CD4-positive, alpha-beta T cell (primary cell): ENCODE measurements around the gene ZSCAN5B. TPM values are rescaled to one million over a fixed set of nuclear protein-coding genes. Genes with fewer than 3 reads are reported as not detected.

ENCODE experiments used
- ATAC-seq: fragments of 200-7000 bp; cut with Tn5 transposase; one replicate; pipeline ENCODE4 v1.10.0; 2022; ENCODE audit warnings: mild to moderate bottlenecking; ENCODE audit not compliant: poor library complexity
- CTCF ChIA-PET: fragments of 350-600 bp; sonication (Branson Sonifier 250); formaldehyde crosslinking; loops from one replicate; lab custom pipeline; 2021; ENCODE audit warnings: antibody characterized with exemption, inconsistent platforms; lab: Charles Lee
- POLR2A ChIA-PET: fragments of 350-600 bp; sonication (Branson Sonifier 250); formaldehyde crosslinking; loops from one replicate; lab custom pipeline; 2021; ENCODE audit warnings: antibody characterized with exemption, inconsistent platforms; lab: Charles Lee
- DNase-seq, 14 experiments: peaks; one replicate each; pipeline ENCODE4 v3.0.0-alpha.2; 2013 to 2020; ENCODE audit warnings: mixed read lengths in 2 of 14
- H3K27ac ChIP-seq, 2 donors: one replicate each; pipeline versions ENCODE4 v1.5.1 to v1.7.0; 2013; ENCODE audit warnings: low read length in 2 of 2, low read depth in 1 of 2, mild to moderate bottlenecking in 1 of 2
- H3K27me3 ChIP-seq, 2 experiments: 1 replicate in 1 of 2; 2 replicates in 1 of 2; pipeline versions ENCODE4 v1.6.1 to v1.7.0; 2013; ENCODE audit warnings: low read length in 2 of 2, control low read depth in 1 of 2, mild to moderate bottlenecking in 1 of 2, moderate library complexity in 1 of 2; ENCODE audit not compliant: insufficient read depth in 2 of 2, control insufficient read depth in 1 of 2
- H3K36me3 ChIP-seq: one replicate; pipeline ENCODE4 v1.6.1; 2013; ENCODE audit warnings: low read length, control low read depth; ENCODE audit not compliant: insufficient read depth
- H3K4me1 ChIP-seq: one replicate; pipeline ENCODE4 v1.6.1; 2013; ENCODE audit warnings: low read length, control low read depth; ENCODE audit not compliant: insufficient read depth
- H3K4me3 ChIP-seq: one replicate; pipeline ENCODE4 v1.5.1; 2013; ENCODE audit warnings: mild to moderate bottlenecking, low read length, moderate library complexity
- H3K9me3 ChIP-seq, 2 experiments: 1 replicate in 1 of 2; 2 replicates in 1 of 2; pipeline versions ENCODE4 v1.6.1 to v1.7.0; 2013; ENCODE audit warnings: low read length in 2 of 2, mild to moderate bottlenecking in 2 of 2, control low read depth in 1 of 2, moderate library complexity in 1 of 2; ENCODE audit not compliant: control insufficient read depth in 1 of 2, insufficient read depth in 1 of 2
- H3K27ac Mint-ChIP-seq: one replicate; pipeline ENCODE4 v1.8.0; 2020; ENCODE audit warnings: mixed read lengths
- H3K27me3 Mint-ChIP-seq: one replicate; pipeline ENCODE4 v1.8.0; 2021; ENCODE audit warnings: mixed read lengths
- H3K36me3 Mint-ChIP-seq: one replicate; pipeline ENCODE4 v1.8.0; 2021; ENCODE audit warnings: low read depth, mixed read lengths
- H3K4me1 Mint-ChIP-seq: one replicate; pipeline ENCODE4 v1.8.0; 2021; ENCODE audit warnings: low read depth, mixed read lengths
- H3K4me3 Mint-ChIP-seq: one replicate; pipeline ENCODE4 v1.8.0; 2020; ENCODE audit warnings: mild to moderate bottlenecking, mixed read lengths
- H3K9me3 Mint-ChIP-seq: one replicate; pipeline ENCODE4 v1.8.0; 2020; ENCODE audit warnings: mixed read lengths
- CTCF ChIP-seq: fragments of 200-600 bp; IDR thresholded peaks from one replicate; pipeline ENCODE4 v1.8.0; 2022; ENCODE audit warnings: antibody characterized with exemption, mild to moderate bottlenecking
- intact Hi-C, 2 experiments: fragments of 100-400 bp; cut with DNase I in 1 of 2; cut with micrococcal nuclease in 1 of 2; formaldehyde crosslinking; loops; one replicate each; pipeline versions ENCODE4 v1.15.1 to v1.9.0; 2023 to 2025; cut with DNase I, micrococcal nuclease
- total RNA-seq, 174 experiments: library from RNA in 2 of 174; stranded (reverse) in 2 of 174; gene quantifications; one replicate each; pipeline ENCODE4 v1.2.3 and lab custom pipeline; 2021 to 2026

Gene ZSCAN5B
- total RNA-seq, 2 experiments from 2014 or later: not detected

GRCh38 chr19:56140583-56141416 lies 56.8 kb downstream of the ZSCAN5B start, which contains the start of gene ZNF444:
ZNF444 (plus strand) TSS chr19:56141287; CDS start chr19:56146912, 5,625 bp downstream.
- Mint-ChIP-seq H3K27me3 (no peaks in the 10 kb centered on the region), H3K4me1 (peaks cover 37% of the 10 kb centered on the region), H3K36me3 (peaks cover 11% of the 10 kb centered on the region), H3K9me3 (no peaks in the 10 kb centered on the region), H3K4me3 (peak within 1 kb of the TSS; percentile 96), H3K27ac (peak within 1 kb of the TSS; percentile 85)
- no peaks in the 10 kb centered on the region for H3K27me3 ChIP-seq
- ATAC-seq: peak; percentile 83
- ChIA-PET POLR2A (interaction anchor here (1.0 to 3.0 kb wide), 7 partner anchors 14 to 174 kb away, joined by 3 to 37 read pairs (median 8); partner anchors contain the start of genes ZNF787 and ZSCAN5A), CTCF (interaction anchor here (0.6 to 1.2 kb wide), 2 partner anchors 36 to 169 kb away, joined by 3 to 4 read pairs; no protein-coding TSS in a partner anchor)
- H3K27ac ChIP-seq: peak within 1 kb of the TSS; percentile 74 to 78
- no peaks in the 10 kb centered on the region for H3K9me3 ChIP-seq
- intact Hi-C loops: loop anchor here (1.0 to 10.0 kb wide), 5 partner anchors 19 to 454 kb away; partner anchors contain the start of genes ZNF787 (in 2 of the 2), ZSCAN5A (in 2 of the 2) and ZNF71 (in 1 of the 2)
- H3K4me3 ChIP-seq: peak within 1 kb of the TSS; percentile 70
- DNase-seq: peak; percentile 98 to 100 (median 99)
- no peak for TF ChIP-seq CTCF
- peaks cover 4% of the 10 kb centered on the region for H3K36me3 ChIP-seq
- peaks cover 35% of the 10 kb centered on the region for H3K4me1 ChIP-seq

- Mint-ChIP-seq H3K9me3 (no peaks in the 10 kb centered on the region), H3K27ac (peak overlapping the region; percentile 85), H3K36me3 (peaks cover 11% of the 10 kb centered on the region), H3K27me3 (no peaks in the 10 kb centered on the region), H3K4me1 (peaks cover 37% of the 10 kb centered on the region), H3K4me3 (peak overlapping the region; percentile 96)
- Histone ChIP-seq H3K4me1 (peaks cover 35% of the 10 kb centered on the region), H3K4me3 (peak overlapping the region; percentile 70), H3K27ac (peak overlapping the region; percentile 74 to 78), H3K36me3 (peaks cover 4% of the 10 kb centered on the region), H3K27me3 (no peaks in the 10 kb centered on the region), H3K9me3 (no peaks in the 10 kb centered on the region)
- TF ChIP-seq CTCF: no peak
- intact Hi-C loops: loop anchor here in 1 of 2 experiments (5.0 to 10.0 kb wide), 2 partner anchors 33 to 455 kb away; partner anchors contain the start of gene ZNF71
- ChIA-PET POLR2A (interaction anchor here (1.0 to 3.0 kb wide), 6 partner anchors 13 to 175 kb away, joined by 3 to 37 read pairs (median 10); partner anchors contain the start of genes ZNF787 and ZSCAN5A), CTCF (interaction anchor here (1.2 kb wide), 1 partner anchor 35 kb away, joined by 3 read pairs; no protein-coding TSS in a partner anchor)
- DNase-seq (peak in 2 of 14 experiments; percentile 24 to 33), ATAC-seq (no peak)
Measured at GRCh38 chr19:56139847-56140582, 57.6 kb downstream of the ZSCAN5B start.

Other genes starting within 250 kb of the ZSCAN5B start
- gene NLRP8, start 250.0 kb downstream of the ZSCAN5B start, total RNA-seq: not detected
- gene NLRP5, start 211.0 kb downstream of the ZSCAN5B start, total RNA-seq: not detected
- 10 to 100 TPM; 11.4 to 11.5 TPM for gene ZNF787, start 76.5 kb downstream of the ZSCAN5B start, total RNA-seq
- gene ZNF444, start 56.5 kb downstream of the ZSCAN5B start, total RNA-seq: 10 to 100 TPM; 13.5 TPM
- gene GALP, start 21.8 kb downstream of the ZSCAN5B start, total RNA-seq: not detected
- not detected for gene ZSCAN5C, start 4.5 kb upstream of the ZSCAN5B start, total RNA-seq
- not detected for gene EDDM13, start 75.0 kb upstream of the ZSCAN5B start, total RNA-seq
- 1 to 10 TPM; 3.3 to 4.4 TPM for gene ZSCAN5A, start 117.1 kb upstream of the ZSCAN5B start, total RNA-seq
- gene ZNF582, start 195.8 kb upstream of the ZSCAN5B start, total RNA-seq: 1 to 10 TPM; 1.5 to 1.8 TPM
- gene ZNF583, start 206.5 kb upstream of the ZSCAN5B start, total RNA-seq: 1 to 10 TPM in 1 of 2 experiments, under 1 TPM in 1; 0.95 to 1.5 TPM